OCI-LY7 (cell line): ENCODE data around the gene FALEC. TPM values are rescaled to one million over a fixed set of nuclear protein-coding genes. Genes with fewer than 3 reads are reported as not detected.

Source experiments
- BruUV-seq: library from RNA; stranded (reverse); fragments of 400-500 nt; replicated peaks from 2 replicates; lab custom pipeline; 2021; lab: Mats Ljungman, UMichigan
- CTCF ChIA-PET: fragments of 300-600 bp; sonication (Branson Sonifier 250); formaldehyde crosslinking; loops from one replicate; lab custom pipeline; 2022; ENCODE audit warnings: antibody characterized with exemption; ENCODE audit not compliant: unreplicated experiment; lab: Charles Lee
- POLR2A ChIA-PET: fragments of 300-600 bp; sonication (Branson Sonifier 250); formaldehyde crosslinking; loops from one replicate; lab custom pipeline; 2022; ENCODE audit warnings: antibody characterized with exemption; lab: Charles Lee
- DNase-seq: peaks from one replicate; pipeline ENCODE4 v3.0.0-alpha.2; 2015; ENCODE audit warnings: low spot score
- H2AFZ ChIP-seq: fragments of 200-600 bp; sonication (generic), shearing (Covaris generic); 2 replicates; pipeline ENCODE4 v1.6.1; 2014; ENCODE audit warnings: mild to moderate bottlenecking, antibody characterized with exemption, low read length, moderate library complexity
- H3K27ac ChIP-seq: fragments of 200-600 bp; sonication (generic); 2 replicates; pipeline ENCODE4 v1.5.1; 2014; ENCODE audit warnings: mixed run types, low read depth, mild to moderate bottlenecking, moderate library complexity, low read length, inconsistent platforms; ENCODE audit not compliant: poor library complexity, severe bottlenecking
- H3K36me3 ChIP-seq: fragments of 200-600 bp; sonication (generic); 2 replicates; pipeline ENCODE4 v1.6.1; 2014; ENCODE audit warnings: mild to moderate bottlenecking, antibody characterized with exemption, low read length, moderate library complexity, mixed read lengths; ENCODE audit not compliant: insufficient read depth
- H3K4me1 ChIP-seq: fragments of 200-600 bp; sonication (generic); 2 replicates; pipeline ENCODE4 v1.5.1; 2014; ENCODE audit warnings: mild to moderate bottlenecking, low read length; ENCODE audit not compliant: insufficient read depth, poor library complexity, severe bottlenecking
- H3K4me2 ChIP-seq: fragments of 200-600 bp; sonication (generic); 2 replicates; pipeline ENCODE4 v1.6.1; 2014; ENCODE audit warnings: mild to moderate bottlenecking, low read length
- H3K4me3 ChIP-seq: fragments of 200-600 bp; sonication (generic); 2 replicates; pipeline ENCODE4 v1.5.1; 2014; ENCODE audit warnings: mild to moderate bottlenecking, low read depth, low read length; ENCODE audit not compliant: poor library complexity, severe bottlenecking
- H3K79me2 ChIP-seq: fragments of 200-600 bp; sonication (generic); 2 replicates; pipeline ENCODE4 v1.6.1; 2016; ENCODE audit warnings: low read depth, mild to moderate bottlenecking, low read length, moderate library complexity, mixed read lengths; ENCODE audit not compliant: insufficient read depth
- H3K9me2 ChIP-seq: fragments of 200-600 bp; sonication (generic); 2 replicates; pipeline ENCODE4 v1.6.1; 2016; ENCODE audit warnings: mild to moderate bottlenecking, low read length, mixed read lengths; ENCODE audit not compliant: insufficient read depth
- H3K9me3 ChIP-seq: fragments of 200-600 bp; sonication (generic); 2 replicates; pipeline ENCODE4 v1.6.1; 2014; ENCODE audit warnings: mild to moderate bottlenecking, mixed run types, low read length, mixed read lengths
- H4K20me1 ChIP-seq: fragments of 200-600 bp; sonication (generic); 2 replicates; pipeline ENCODE4 v1.6.1; 2014; ENCODE audit warnings: mild to moderate bottlenecking, antibody characterized with exemption, low read length, moderate library complexity, mixed read lengths; ENCODE audit not compliant: insufficient read depth
- EZH2phosphoT487 ChIP-seq: fragments of 200-600 bp; sonication (generic); IDR thresholded peaks from 2 replicates; pipeline ENCODE4 v1.6.1; 2018; ENCODE audit warnings: low read depth, borderline replicate concordance, mild to moderate bottlenecking, mixed run types, antibody characterized with exemption, low read length, moderate library complexity, mixed read lengths
- intact Hi-C: fragments of 100-400 bp; cut with micrococcal nuclease; formaldehyde crosslinking; loops from one replicate; pipeline ENCODE4 v1.10.0; 2022; ENCODE audit not compliant: unreplicated experiment
- total RNA-seq, 2 experiments: library from RNA; depleted of rRNA in 1 of 2; stranded (reverse); fragments of >200 nt in 1 of 2; shearing (Covaris generic) in 1 of 2; gene quantifications; 2 replicates each; pipeline ENCODE4 v1.2.3, GENCODE V29; 2014 to 2022
- TF ChIP-seq, protein P1 (sequence below): fragments of 200-600 bp; sonication (generic); conservative IDR thresholded peaks from 2 replicates; pipeline ENCODE4 v1.5.1; 2014; ENCODE audit warnings: mild to moderate bottlenecking, antibody characterized with exemption, low read length, moderate library complexity, mixed read lengths

The FALEC gene
- total RNA-seq, 2 experiments from 2014 or later: 0.47 to 1.9 TPM

DNA sequence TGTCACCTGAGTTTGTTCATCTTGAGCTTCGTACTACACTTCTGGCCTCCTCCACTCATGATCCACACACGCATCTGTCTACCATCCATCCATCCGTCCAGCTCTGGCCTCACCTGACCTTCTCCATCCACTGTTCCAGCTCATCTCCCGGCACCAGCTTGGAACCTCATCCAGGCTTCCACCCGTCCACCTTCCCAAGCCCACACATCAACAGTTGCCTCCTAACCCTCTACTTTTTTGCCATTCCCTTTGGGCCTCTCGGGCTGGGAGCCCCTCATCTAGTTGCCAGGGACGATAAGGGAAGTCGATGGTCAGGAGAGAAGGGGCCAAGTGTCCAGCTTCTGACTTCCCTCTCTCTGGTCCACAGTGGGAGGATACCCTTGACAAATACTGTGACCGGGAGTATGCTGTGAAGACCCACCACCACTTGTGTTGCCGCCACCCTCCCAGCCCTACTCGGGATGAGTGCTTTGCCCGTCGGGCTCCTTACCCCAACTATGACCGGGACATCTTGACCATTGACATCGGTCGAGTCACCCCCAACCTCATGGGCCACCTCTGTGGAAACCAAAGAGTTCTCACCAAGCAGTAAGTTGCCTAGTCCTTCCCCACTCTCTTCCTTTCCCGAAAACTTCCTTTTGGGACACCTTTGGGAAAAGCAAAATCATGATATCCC, 3.4 kb upstream of the FALEC start:
- BruUV-seq: no TSS peak
- H2AFZ ChIP-seq: no peak overlapping the region
- peaks cover 27% of the 10 kb centered on the region for H3K4me1 ChIP-seq
- H3K79me2 ChIP-seq: no peaks in the 10 kb centered on the region
- peaks cover 6% of the 10 kb centered on the region; the same call in 1 of the 2 replicates for H3K36me3 ChIP-seq
- H3K4me2 ChIP-seq: no peak overlapping the region
- no peak for DNase-seq
- no peaks in the 10 kb centered on the region for H3K9me2 ChIP-seq
- POLR2A ChIA-PET: interaction anchor here (0.6 kb wide), 1 partner anchor 106 kb away, joined by 4 read pairs; no protein-coding TSS in a partner anchor
- CTCF ChIA-PET: no interaction called here
- no peaks in the 10 kb centered on the region for H4K20me1 ChIP-seq
- TF ChIP-seq, protein P1, sequence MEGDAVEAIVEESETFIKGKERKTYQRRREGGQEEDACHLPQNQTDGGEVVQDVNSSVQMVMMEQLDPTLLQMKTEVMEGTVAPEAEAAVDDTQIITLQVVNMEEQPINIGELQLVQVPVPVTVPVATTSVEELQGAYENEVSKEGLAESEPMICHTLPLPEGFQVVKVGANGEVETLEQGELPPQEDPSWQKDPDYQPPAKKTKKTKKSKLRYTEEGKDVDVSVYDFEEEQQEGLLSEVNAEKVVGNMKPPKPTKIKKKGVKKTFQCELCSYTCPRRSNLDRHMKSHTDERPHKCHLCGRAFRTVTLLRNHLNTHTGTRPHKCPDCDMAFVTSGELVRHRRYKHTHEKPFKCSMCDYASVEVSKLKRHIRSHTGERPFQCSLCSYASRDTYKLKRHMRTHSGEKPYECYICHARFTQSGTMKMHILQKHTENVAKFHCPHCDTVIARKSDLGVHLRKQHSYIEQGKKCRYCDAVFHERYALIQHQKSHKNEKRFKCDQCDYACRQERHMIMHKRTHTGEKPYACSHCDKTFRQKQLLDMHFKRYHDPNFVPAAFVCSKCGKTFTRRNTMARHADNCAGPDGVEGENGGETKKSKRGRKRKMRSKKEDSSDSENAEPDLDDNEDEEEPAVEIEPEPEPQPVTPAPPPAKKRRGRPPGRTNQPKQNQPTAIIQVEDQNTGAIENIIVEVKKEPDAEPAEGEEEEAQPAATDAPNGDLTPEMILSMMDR: no peak
- H3K4me3 ChIP-seq: no peak overlapping the region
- H3K9me3 ChIP-seq: no peaks in the 10 kb centered on the region
- no peak overlapping the region for H3K27ac ChIP-seq
- intact Hi-C loops: no loop called here

DNA sequence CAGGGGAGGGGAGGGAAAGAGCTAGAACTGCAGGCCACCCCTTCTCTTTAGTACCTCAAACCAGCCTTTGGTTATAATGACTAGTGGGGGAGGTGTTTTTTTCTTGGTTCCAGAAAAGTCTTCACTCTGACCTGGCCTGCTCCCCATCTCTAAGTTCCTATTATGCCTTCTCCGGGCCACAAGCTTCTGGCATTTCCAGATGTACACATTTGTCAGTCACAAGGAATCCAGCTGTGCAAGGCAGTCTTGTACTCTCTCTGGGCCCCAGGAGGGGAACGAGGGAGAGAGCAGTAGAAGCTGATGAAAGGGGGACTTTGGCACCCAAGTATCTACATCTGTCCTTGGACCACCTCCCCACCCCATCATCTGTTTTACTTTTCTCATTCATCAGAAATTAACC, 2.7 kb upstream of the FALEC start:
- Histone ChIP-seq H3K36me3 (peaks cover 5% of the 10 kb centered on the region; the same call in 1 of the 2 replicates), H3K79me2 (no peaks in the 10 kb centered on the region), H3K9me2 (no peaks in the 10 kb centered on the region), H3K4me2 (no peak overlapping the region), H2AFZ (no peak overlapping the region), H3K4me3 (no peak overlapping the region), H3K27ac (no peak overlapping the region), H3K9me3 (no peaks in the 10 kb centered on the region), H3K4me1 (peaks cover 34% of the 10 kb centered on the region), H4K20me1 (no peaks in the 10 kb centered on the region)
- TF ChIP-seq EZH2phosphoT487: no peak
- TF ChIP-seq, protein P1: no peak
- DNase-seq: no peak
- ChIA-PET CTCF (no interaction called here), POLR2A (no interaction called here)
- BruUV-seq: no TSS peak
- intact Hi-C loops: no loop called here

DNA sequence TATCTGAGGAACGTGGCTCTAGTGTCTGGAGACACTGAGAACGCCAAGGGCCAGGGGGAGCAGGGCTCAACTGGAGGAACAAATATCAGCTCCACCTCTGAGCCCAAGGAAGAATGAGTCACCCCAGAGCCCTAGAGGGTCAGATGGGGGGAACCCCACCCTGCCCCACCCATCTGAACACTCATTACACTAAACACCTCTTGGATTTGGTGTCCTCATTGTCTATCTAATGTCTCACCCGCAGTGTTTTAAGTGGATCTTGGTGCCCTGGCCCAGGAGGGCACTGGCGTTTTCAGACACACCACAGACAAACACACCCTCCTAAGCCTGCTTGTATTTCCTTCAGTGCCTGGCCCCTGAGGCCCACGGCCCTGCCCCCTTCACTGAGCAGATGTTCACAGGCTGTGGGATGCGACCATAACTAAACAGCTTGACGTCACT, 2.2 kb upstream of the FALEC start:
- TF ChIP-seq, protein P1: no peak
- TF ChIP-seq EZH2phosphoT487: no peak
- intact Hi-C loops: no loop called here
- no peaks in the 10 kb centered on the region for H3K36me3 ChIP-seq
- CTCF ChIA-PET: no interaction called here
- no peak overlapping the region for H3K4me2 ChIP-seq
- H3K9me3 ChIP-seq: no peaks in the 10 kb centered on the region
- peaks cover 34% of the 10 kb centered on the region for H3K4me1 ChIP-seq
- BruUV-seq: no TSS peak
- H3K9me2 ChIP-seq: no peaks in the 10 kb centered on the region
- POLR2A ChIA-PET: no interaction called here
- H3K4me3 ChIP-seq: no peak overlapping the region
- no peak overlapping the region for H2AFZ ChIP-seq
- H4K20me1 ChIP-seq: no peaks in the 10 kb centered on the region
- no peak overlapping the region for H3K27ac ChIP-seq
- H3K79me2 ChIP-seq: no peaks in the 10 kb centered on the region
- no peak for DNase-seq
